Measurements from ENCODE around the gene MACROD2.

GRCh38 chr20:14918281-14918680 is 923.0 kb downstream of the MACROD2 start:
- TF ChIP-seq ZFP3 (CRISPR knock-in tag; IDR thresholded peaks at IDR 0.05), result no peak
- TF ChIP-seq ZNF565 (CRISPR knock-in tag; conservative IDR thresholded peaks at IDR 0.05; ENCODE audit: low read depth), result no peak
- TF ChIP-seq RARB (CRISPR knock-in tag; IDR thresholded peaks at IDR 0.05), result no peak
- TF ChIP-seq ARNTL (CRISPR knock-in tag; IDR thresholded peaks at IDR 0.05; ENCODE audit: borderline replicate concordance, low read depth), result no peak
- no peak for TF ChIP-seq SNAI2 (CRISPR knock-in tag; IDR thresholded peaks at IDR 0.05)
- TF ChIP-seq BACH2 (CRISPR knock-in tag; IDR thresholded peaks at IDR 0.05; ENCODE audit: borderline replicate concordance), result no peak
- TF ChIP-seq TCF4 (CRISPR knock-in tag; IDR thresholded peaks at IDR 0.05; ENCODE audit: borderline replicate concordance), result no peak
- no peak for TF ChIP-seq CSRNP3 (CRISPR knock-in tag; IDR thresholded peaks at IDR 0.05)
- no peak for TF ChIP-seq ZNF8 (CRISPR knock-in tag; IDR thresholded peaks at IDR 0.05)
- no peak for TF ChIP-seq ZFP30 (CRISPR knock-in tag; IDR thresholded peaks at IDR 0.05)
- TF ChIP-seq ZC3H10 (CRISPR knock-in tag; IDR thresholded peaks at IDR 0.05), result no peak
- TF ChIP-seq PPARA (CRISPR knock-in tag; IDR thresholded peaks at IDR 0.05; ENCODE audit: borderline replicate concordance), result no peak
